ENCODE measurements around the gene ADAP1. TPM values are rescaled to one million over a fixed set of nuclear protein-coding genes. Genes with fewer than 3 reads are reported as not detected.

ADAP1 gene
- total RNA-seq, 4 donors from 2014 or later: 44.8 to 106 (median 60.1) TPM

DNA sequence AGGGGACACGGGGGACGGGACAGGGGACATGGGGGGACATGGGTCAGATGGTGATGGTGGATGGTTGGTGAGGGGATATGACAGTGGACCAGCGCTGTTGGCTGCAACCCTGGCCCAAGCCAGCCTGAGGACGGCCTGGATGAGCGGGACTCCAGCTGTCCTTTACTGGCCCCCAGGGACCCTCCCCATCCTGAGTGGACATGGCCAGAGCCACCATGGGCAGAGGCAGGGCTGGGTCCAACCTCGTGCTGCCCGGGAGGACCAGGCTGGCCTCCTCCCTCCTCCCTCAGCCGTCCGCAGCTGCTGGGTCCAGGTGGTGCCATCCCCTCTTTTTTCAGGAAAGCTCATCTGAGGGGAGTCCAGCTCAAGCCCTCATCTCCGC, 47.7 kb downstream of the ADAP1 start:
- WGBS, 2 donors (ENCODE audit: low coverage in 1 of 2): 67 to 74% methylated on average over 2 to 3 of the region's 10 CpGs
- H3K4me3 ChIP-seq: no peak overlapping the region
- ATAC-seq: no peak
- TF ChIP-seq POLR2A (IDR thresholded peaks at IDR 0.05) (no peak), POLR2AphosphoS5 (IDR thresholded peaks at IDR 0.05) (no peak), EP300 (IDR thresholded peaks at IDR 0.05) (no peak)
- TF ChIP-seq, protein P1, sequence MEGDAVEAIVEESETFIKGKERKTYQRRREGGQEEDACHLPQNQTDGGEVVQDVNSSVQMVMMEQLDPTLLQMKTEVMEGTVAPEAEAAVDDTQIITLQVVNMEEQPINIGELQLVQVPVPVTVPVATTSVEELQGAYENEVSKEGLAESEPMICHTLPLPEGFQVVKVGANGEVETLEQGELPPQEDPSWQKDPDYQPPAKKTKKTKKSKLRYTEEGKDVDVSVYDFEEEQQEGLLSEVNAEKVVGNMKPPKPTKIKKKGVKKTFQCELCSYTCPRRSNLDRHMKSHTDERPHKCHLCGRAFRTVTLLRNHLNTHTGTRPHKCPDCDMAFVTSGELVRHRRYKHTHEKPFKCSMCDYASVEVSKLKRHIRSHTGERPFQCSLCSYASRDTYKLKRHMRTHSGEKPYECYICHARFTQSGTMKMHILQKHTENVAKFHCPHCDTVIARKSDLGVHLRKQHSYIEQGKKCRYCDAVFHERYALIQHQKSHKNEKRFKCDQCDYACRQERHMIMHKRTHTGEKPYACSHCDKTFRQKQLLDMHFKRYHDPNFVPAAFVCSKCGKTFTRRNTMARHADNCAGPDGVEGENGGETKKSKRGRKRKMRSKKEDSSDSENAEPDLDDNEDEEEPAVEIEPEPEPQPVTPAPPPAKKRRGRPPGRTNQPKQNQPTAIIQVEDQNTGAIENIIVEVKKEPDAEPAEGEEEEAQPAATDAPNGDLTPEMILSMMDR (IDR thresholded peaks at IDR 0.05): no peak
- no peaks in the 10 kb centered on the region for H3K27me3 ChIP-seq
- H3K36me3 ChIP-seq: peaks cover 0 to 22% of the 10 kb centered on the region in 2 donors
- H3K9me3 ChIP-seq: no peaks in the 10 kb centered on the region
- peaks cover 0 to 34% (median 0%) of the 10 kb centered on the region in 3 donors for H3K4me1 ChIP-seq
- no peak overlapping the region for H3K27ac ChIP-seq

DNA sequence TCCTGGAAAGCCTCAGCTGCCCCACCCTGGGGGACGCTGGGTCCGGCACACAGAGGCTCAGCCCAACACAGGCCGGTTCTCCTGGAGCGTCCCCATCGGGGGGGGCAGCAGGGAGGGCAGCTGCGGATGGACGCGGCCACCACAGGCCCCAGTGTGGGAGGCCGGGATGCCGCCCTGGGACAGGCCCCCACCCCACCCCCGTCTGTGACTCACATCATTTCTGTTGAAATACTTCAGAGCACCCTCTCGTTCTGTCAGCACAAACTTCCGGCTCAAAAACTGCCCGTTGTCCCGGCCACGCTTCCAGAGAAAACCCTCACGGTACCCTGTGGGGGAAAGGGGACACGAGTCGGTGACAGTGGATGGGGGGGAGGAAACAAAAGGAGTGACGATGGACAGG, 49.6 kb downstream of the ADAP1 start:
- TF ChIP-seq POLR2A (IDR thresholded peaks at IDR 0.05) (no peak), EP300 (IDR thresholded peaks at IDR 0.05) (no peak), POLR2AphosphoS5 (IDR thresholded peaks at IDR 0.05) (no peak)
- TF ChIP-seq, protein P1 (IDR thresholded peaks at IDR 0.05): no peak
- no CpG with 5 or more reads among the region's 20 CpGs for WGBS, 2 donors (ENCODE audit: low coverage in 1 of 2)
- H3K4me3 ChIP-seq: peak overlapping the region in 1 of 2 donors; percentile 13
- peak overlapping the region in 1 of 4 donors; percentile 75 for H3K27ac ChIP-seq
- H3K4me1 ChIP-seq: peaks cover 0 to 37% (median 6%) of the 10 kb centered on the region in 3 donors
- peak; percentile 14 for ATAC-seq
- no peaks in the 10 kb centered on the region for H3K9me3 ChIP-seq
- peaks cover 0 to 27% of the 10 kb centered on the region in 2 donors for H3K36me3 ChIP-seq
- H3K27me3 ChIP-seq: no peaks in the 10 kb centered on the region

DNA sequence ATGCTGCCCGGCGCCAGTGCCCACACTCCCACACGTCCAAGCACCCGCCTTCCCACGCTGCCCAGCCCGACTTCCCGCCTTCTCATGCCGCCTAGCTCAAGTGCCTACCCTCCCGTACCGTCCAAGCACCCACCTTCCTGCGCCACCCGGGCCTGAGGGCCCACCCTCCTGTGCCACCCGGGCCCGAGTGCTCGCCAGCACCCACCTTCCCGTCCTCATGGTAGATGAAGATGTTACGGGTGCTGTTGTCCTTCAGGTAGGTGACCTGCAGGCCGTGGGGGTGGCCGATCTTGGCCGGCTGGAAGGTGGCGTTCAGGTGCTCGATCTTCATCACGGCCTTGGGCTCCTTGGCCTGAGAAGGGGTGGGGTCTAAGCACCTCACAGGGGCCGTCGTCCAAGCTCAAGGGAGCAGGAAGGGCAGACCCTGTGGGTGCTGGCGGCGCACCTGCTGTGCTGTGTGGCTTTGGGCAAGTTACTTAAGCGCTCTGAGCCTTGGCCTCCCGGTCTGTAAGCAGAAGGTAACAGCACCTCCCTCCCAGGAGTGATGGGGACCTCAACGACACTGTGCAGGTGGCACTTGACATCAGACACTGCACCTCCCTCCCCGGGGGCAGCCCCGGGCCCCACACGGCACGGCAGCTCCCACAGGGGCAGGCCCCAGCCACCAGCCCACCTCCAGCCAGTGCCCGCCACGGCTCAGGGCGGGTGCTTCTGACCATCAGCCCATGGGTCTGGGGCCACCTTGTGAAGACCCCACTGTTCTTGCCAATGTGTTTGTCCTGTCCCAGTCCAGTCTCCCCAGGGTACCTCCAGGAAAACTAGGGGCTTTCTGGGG, 50.3 kb downstream of the ADAP1 start:
- ATAC-seq: no peak
- no peaks in the 10 kb centered on the region for H3K27me3 ChIP-seq
- peaks cover 0 to 30% (median 6%) of the 10 kb centered on the region in 3 donors for H3K4me1 ChIP-seq
- WGBS, 2 donors (ENCODE audit: low coverage in 1 of 2): 87 to 100% methylated on average over 11 to 16 of the region's 37 CpGs
- H3K4me3 ChIP-seq: peak overlapping the region in 1 of 2 donors; percentile 13
- TF ChIP-seq EP300 (IDR thresholded peaks at IDR 0.05) (no peak), POLR2A (IDR thresholded peaks at IDR 0.05) (no peak), POLR2AphosphoS5 (IDR thresholded peaks at IDR 0.05) (no peak)
- TF ChIP-seq, protein P1 (IDR thresholded peaks at IDR 0.05): no peak
- peaks cover 0 to 35% of the 10 kb centered on the region in 2 donors for H3K36me3 ChIP-seq
- no peaks in the 10 kb centered on the region for H3K9me3 ChIP-seq
- H3K27ac ChIP-seq: peak overlapping the region in 1 of 4 donors; percentile 75

DNA sequence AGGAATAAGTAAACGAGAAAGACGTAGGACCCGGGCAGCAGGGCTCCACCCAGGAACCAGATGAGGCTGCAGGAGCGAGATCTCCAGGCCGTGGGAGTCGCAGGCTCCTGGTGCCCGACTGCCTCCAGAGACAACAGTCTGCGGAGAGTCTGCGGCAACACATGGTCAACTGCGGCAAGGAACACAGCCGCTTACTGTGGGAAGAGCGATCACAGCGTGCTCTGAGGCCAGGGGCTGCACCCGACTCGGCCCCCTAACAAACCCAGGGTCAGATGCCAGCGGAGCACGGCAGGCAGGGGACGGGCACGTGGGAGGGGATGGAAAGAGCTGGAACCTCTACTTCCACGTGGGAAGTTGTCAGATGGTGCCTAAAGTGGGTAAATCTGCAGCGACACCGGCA, 51.5 kb downstream of the ADAP1 start:
- Histone ChIP-seq H3K4me1 (peaks cover 0 to 25% (median 6%) of the 10 kb centered on the region in 3 donors), H3K9me3 (no peaks in the 10 kb centered on the region), H3K27me3 (no peaks in the 10 kb centered on the region), H3K27ac (no peak overlapping the region), H3K36me3 (peaks cover 0 to 46% of the 10 kb centered on the region in 2 donors), H3K4me3 (no peak overlapping the region)
- ATAC-seq: no peak
- TF ChIP-seq POLR2A (IDR thresholded peaks at IDR 0.05) (no peak), POLR2AphosphoS5 (IDR thresholded peaks at IDR 0.05) (no peak), EP300 (IDR thresholded peaks at IDR 0.05) (no peak)
- TF ChIP-seq, protein P1 (IDR thresholded peaks at IDR 0.05): no peak
- WGBS, 2 donors (ENCODE audit: low coverage in 1 of 2): 77% methylated on average over 5 to 6 of the region's 22 CpGs

All from gastroesophageal sphincter (tissue), 4 donors.